CD4-positive, alpha-beta T cell treated with Interleukin-15 for 4 hours (primary cell): ENCODE data around the gene ZDHHC22.

Experiments used
- DNase-seq: peaks from one replicate; pipeline ENCODE4 v3.0.0-alpha.2; 2020; ENCODE audit warnings: low spot score

ZDHHC22 gene

DNA sequence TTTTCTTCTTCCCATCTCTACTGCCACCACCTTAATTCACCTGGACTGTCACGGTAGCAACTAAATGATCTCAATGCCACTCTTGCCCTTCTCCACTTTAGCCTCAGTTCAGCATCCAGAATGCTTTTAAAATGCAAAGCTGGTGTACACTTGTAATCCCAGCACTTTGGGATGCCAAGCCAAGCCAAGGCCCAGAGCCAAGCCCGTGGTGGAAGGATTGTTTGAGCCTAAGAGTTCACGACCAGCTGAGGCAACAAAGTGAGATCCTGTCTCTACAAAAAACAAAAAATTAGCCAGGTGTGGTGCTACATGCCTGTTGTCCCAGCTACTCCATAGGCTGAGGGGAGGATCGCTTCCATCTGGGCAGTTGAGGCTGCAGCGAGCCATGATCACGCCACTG, 37.6 kb downstream of the ZDHHC22 start:
- no peak for DNase-seq

DNA sequence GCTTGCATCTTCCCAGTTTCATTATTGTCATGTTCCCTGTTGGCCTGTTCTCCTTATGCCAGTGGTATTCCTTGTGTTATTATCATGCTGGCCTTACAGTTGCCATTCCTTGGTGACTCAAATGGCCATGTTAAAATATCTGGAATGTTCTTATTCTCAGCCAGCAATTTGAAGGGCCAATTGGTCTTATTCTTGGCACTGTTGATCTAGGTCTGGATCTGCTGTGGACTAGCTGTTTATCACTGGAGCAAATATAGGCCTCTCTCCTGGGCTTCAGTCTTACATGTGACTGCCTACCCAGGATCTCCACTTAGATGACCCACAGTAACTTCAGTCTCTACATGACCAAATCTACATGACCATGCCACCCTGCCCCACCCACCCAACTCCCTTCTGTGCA, 38.1 kb downstream of the ZDHHC22 start:
- DNase-seq: no peak

GRCh38 chr14:77102154-77102553, 39.4 kb downstream of the ZDHHC22 start:
- no peak for DNase-seq

DNA sequence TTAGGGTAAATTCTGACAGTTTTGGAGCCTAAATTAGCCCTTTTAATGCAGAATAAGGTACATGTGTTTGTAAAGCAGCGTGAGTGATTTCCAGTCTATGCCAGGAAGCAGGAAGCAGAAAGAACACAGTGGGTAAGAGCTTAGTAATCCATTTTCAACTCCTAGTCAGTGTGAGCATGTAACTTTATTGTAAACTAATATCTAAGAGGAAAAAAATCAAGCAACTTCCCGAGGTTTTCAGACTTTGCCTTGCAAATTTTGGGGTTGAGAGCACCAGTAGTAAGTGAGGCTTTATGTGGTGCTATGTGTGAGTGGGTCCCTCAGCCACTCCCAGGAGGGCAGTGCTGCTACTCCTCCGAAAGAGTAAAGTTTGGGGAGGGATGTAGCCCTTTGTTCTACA, 40.6 kb downstream of the ZDHHC22 start:
- DNase-seq: no peak

GRCh38 chr14:77099425-77100167, 42.0 kb downstream of the ZDHHC22 start:
- DNase-seq: no peak

DNA sequence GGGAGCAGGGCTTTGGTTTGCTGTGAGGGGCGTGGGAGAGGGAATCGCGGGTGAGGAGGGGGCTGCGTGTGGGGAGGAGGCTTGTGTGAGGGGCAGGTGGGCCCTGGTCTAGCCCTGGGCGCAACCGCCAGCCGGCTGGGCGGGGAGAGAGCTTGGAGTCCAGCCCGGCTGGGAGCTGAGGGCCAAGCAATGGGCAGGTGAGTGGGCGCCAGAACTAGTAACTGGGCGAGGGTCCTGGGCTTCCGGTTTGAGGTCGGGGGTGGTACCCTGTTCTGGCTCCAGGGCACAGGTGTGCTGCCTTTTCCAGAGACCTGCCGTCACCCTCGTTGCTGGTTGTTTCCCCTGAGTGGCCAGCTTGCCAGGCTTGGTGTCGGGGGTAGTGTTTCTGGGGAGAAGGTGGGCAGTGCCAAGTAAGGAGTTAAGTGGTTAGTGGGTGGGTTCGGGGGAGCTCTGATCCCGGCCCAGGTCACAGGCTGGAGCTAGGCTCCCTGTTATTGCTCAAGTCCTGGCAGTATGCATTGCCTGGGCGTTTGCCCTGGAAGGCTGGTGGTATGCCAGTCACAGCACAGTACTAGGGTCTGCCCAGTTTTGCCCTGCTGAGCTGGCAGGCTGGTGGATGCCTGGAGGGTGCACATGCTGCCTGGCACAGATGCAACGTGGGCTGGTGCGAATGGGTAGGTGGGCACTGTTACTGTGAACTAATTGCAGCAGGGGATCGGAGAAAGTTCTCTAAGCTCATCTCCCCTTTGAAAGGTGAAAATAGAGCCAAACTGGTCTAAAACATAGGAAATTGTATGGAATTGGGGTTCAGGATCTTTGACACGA, 42.9 kb downstream of the ZDHHC22 start:
- DNase-seq: no peak

DNA sequence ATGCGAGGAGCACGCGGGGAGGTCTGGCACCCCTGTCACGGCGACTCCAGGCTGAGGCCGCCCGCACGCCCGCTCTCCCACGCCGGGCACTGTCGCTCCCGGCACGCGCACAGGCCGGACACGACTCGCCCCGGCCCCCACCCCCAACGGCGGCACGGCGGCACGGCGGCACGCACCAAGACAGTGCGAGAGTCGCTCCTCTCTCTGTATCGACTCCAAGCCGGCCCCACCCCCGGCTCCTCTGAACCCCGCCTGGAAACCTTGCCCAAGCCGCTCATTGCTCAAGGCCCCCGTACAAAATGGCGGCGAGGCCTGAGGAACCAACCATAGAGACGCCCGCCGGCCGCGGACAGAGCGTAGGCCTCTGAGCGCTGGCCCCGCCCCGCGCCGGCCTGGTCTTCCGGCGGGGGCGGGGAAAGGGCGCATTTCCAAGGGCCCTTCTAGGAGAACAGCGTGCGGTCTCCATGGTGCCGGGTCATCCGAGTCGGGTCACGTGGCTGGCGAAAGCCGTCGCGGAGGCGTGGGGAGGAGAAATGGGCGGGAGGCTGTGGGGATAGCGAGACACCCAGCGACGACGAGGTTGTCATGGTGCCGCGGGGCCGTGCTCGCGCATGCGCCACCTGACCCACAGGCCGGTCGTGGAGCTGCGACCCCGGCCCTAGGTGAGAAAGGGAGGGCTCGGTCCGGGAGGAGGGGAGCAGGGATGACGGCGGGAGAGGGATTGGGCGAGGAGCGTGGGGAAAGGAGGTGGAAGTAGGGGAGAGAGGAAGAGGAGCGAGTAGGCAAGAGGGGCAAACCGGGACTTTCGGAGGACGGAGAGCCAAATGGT, 43.7 kb downstream of the ZDHHC22 start, which contains the start of gene CIPC:
Gene CIPC, plus strand, starts transcription at position 559 of the 829 bp plus-strand sequence. CDS start 7,451 bp downstream, outside the sequence.
- DNase-seq: peak; percentile 99

- DNase-seq: no peak
These were observed 44.4 kb downstream of the ZDHHC22 start for GRCh38 chr14:77097006-77097699.

GRCh38 chr14:77094672-77095284, 46.8 kb downstream of the ZDHHC22 start:
- peak; percentile 77 for DNase-seq

- DNase-seq: no peak
These were observed 48.9 kb downstream of the ZDHHC22 start for GRCh38 chr14:77092676-77093075.

- no peak for DNase-seq
These were observed 50.1 kb downstream of the ZDHHC22 start for GRCh38 chr14:77091518-77091917.

DNA sequence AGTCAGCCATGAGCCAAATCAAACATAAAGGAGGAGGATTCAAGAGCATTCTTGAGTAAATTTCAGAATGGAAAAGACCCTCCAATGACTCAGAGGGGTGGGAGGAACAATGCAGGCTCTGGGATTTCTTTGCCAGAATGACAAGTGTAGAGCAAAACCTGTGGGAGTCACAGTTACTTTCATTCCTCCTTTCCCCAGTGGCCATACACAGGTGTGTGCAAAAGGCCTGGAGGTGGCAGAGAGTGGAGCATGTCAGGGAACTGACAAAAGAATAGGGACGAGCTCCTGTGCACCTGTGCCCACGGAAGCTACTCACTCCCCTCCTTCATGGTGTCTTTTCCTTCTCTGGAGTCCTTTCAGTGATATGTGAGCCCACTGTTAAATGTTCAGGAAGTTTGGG, 52.9 kb downstream of the ZDHHC22 start:
- DNase-seq: no peak

- no peak for DNase-seq
These were observed 53.4 kb downstream of the ZDHHC22 start for GRCh38 chr14:77088219-77088618.

- no peak for DNase-seq
These were observed 54.0 kb downstream of the ZDHHC22 start for GRCh38 chr14:77087631-77088030.

DNA sequence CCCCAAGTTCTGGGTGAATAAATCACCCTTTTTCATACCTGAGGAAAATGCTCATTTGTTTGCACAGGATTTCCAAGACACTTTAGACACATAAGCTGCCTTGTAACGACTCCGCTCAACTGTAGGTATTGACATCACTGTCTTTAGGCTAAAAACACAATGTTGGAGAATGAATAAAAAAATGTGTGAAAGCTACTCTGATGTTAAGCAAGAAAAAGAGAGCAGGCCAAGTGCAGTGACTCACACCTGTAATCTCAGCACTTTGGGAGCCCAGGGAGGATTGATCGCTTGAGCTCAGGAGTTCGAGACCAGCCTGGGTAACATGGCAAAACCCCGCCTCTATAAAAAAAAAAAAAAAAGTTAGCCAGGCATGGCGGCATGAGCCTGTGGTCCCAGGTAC, 54.6 kb downstream of the ZDHHC22 start:
- DNase-seq: no peak

DNA sequence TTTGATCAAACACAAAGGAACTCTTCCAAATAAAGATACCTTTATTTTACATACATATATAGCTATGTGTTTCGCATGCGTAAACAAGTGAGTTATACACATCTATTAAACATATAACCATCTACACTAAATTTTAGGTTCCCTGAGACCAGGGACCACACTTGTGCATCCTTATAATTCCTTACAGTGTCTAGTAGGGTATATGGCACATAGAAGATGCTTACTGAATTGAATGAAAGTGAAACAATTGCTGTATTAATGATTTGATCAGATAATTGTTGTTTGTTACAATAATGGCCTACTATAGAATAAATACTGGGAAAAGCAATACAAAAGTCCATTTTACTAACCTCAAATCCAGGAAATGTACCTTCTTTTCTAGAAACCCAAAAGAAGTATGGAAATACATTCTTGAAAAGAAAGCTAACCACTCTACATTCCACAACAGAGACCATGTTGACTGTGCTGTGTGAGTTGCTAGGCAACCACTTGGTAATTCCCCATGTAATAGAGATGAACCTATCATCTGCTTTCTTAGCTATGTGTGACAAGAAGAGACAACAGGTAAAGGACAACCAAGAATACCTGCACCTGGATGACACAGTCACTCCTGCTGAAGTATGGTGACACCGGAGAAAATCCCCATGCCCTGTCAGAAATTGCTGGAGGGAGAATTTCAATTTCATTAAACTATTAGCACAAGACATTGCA, 55.4 kb downstream of the ZDHHC22 start:
- DNase-seq: peak; percentile 15

GRCh38 chr14:77085538-77085937, 56.1 kb downstream of the ZDHHC22 start:
- DNase-seq: no peak

GRCh38 chr14:77084985-77085384, 56.6 kb downstream of the ZDHHC22 start:
- no peak for DNase-seq

- no peak for DNase-seq
These were observed 58.5 kb downstream of the ZDHHC22 start for GRCh38 chr14:77083082-77083481.

GRCh38 chr14:77082356-77082755, 59.2 kb downstream of the ZDHHC22 start:
- DNase-seq: no peak
